SK-N-SH (cell line): Measurements from ENCODE around the gene AHNAK. TPM values are rescaled to one million over a fixed set of nuclear protein-coding genes. Genes with fewer than 3 reads are reported as not detected.

ENCODE experiments used
- CTCF ChIA-PET: fragments of 300-600, 350-600 bp; formaldehyde crosslinking; extraction: SDS; loops from one replicate; lab custom pipeline; 2021; lab: Yijun Ruan, JAX
- POLR2A ChIA-PET: fragments of 350-600 bp; sonication (Branson Sonifier 250); formaldehyde crosslinking; extraction: SDS; loops from one replicate; lab custom pipeline; 2020; ENCODE audit warnings: antibody characterized with exemption, inconsistent platforms; lab: Yijun Ruan, JAX
- DNase-seq: peaks from one replicate; pipeline ENCODE4 v3.0.0; 2012
- H2AFZ ChIP-seq: fragments of 200-600 bp; sonication (generic); 2 replicates; pipeline ENCODE4 v1.8.1; 2016; ENCODE audit warnings: antibody characterized with exemption, mild to moderate bottlenecking, low read depth
- H3F3A ChIP-seq: fragments of 200-600 bp; sonication (generic); replicated peaks from 2 replicates; pipeline ENCODE3; 2016; ENCODE audit warnings: antibody characterized with exemption, mild to moderate bottlenecking; ENCODE audit not compliant: insufficient read depth
- H3K27ac ChIP-seq, 2 experiments: fragments of 200-500 bp in 1 of 2; fragments of 200-600 bp in 1 of 2; sonication (Bioruptor generic) in 1 of 2; sonication (generic), shearing (Covaris generic) in 1 of 2; 2 replicates each; pipeline versions ENCODE4 v1.5.1 to v1.6.1; 2014 to 2016; ENCODE audit warnings: low read depth in 2 of 2, inconsistent platforms in 1 of 2, low read length in 1 of 2, mild to moderate bottlenecking in 1 of 2, mixed read lengths in 1 of 2
- H3K27me3 ChIP-seq: fragments of 200-600 bp; sonication (generic), shearing (Covaris generic); 2 replicates; pipeline ENCODE4 v1.6.1; 2016; ENCODE audit warnings: mixed run types; ENCODE audit not compliant: insufficient read depth
- H3K36me3 ChIP-seq, 2 experiments: fragments of 200-500 bp in 1 of 2; fragments of 200-600 bp in 1 of 2; sonication (Bioruptor generic) in 1 of 2; sonication (generic) in 1 of 2; replicated peaks in 1 of 2; 2 replicates each; pipeline versions ENCODE3 to v1.5.1; 2014 to 2016; ENCODE audit warnings: low read length in 1 of 2, mild to moderate bottlenecking in 1 of 2; ENCODE audit not compliant: insufficient read depth in 2 of 2, control insufficient read depth in 1 of 2
- H3K4me1 ChIP-seq, 2 experiments: fragments of 200-500 bp in 1 of 2; fragments of 200-600 bp in 1 of 2; sonication (Bioruptor generic) in 1 of 2; sonication (generic), shearing (Covaris generic) in 1 of 2; 2 replicates each; pipeline versions ENCODE4 v1.5.1 to v1.6.1; 2014 to 2016; ENCODE audit warnings: low read depth in 1 of 2, low read length in 1 of 2, mixed run types in 1 of 2; ENCODE audit not compliant: insufficient read depth in 2 of 2, control insufficient read depth in 1 of 2
- H3K4me2 ChIP-seq: fragments of 200-600 bp; sonication (generic), shearing (Covaris generic); 2 replicates; pipeline ENCODE4 v1.6.1; 2017; ENCODE audit warnings: mixed run types
- H3K4me3 ChIP-seq, 2 experiments: fragments of 200-500 bp in 1 of 2; fragments of 200-600 bp in 1 of 2; sonication (Bioruptor generic) in 1 of 2; sonication (generic), shearing (Covaris generic) in 1 of 2; 2 replicates each; pipeline versions ENCODE4 v1.5.1 to v1.8.1; 2014 to 2016; ENCODE audit warnings: low read depth in 2 of 2, inconsistent platforms in 1 of 2, low read length in 1 of 2, mild to moderate bottlenecking in 1 of 2, mixed read lengths in 1 of 2, moderate library complexity in 1 of 2
- H3K79me2 ChIP-seq: fragments of 200-600 bp; sonication (generic); 2 replicates; pipeline ENCODE4 v1.8.1; 2017; ENCODE audit warnings: mild to moderate bottlenecking; ENCODE audit not compliant: insufficient read depth
- H3K9ac ChIP-seq: fragments of 200-600 bp; sonication (generic); 2 replicates; pipeline ENCODE4 v1.6.1; 2017; ENCODE audit warnings: mixed run types
- H3K9me2 ChIP-seq: fragments of 200-600 bp; sonication (generic); 2 replicates; pipeline ENCODE4 v1.6.1; 2017; ENCODE audit warnings: mixed run types
- H3K9me3 ChIP-seq: fragments of 200-600 bp; sonication (generic); 2 replicates; pipeline ENCODE4 v1.6.1; 2017; ENCODE audit warnings: mixed run types, mild to moderate bottlenecking, moderate library complexity
- H4K20me1 ChIP-seq: fragments of 200-600 bp; sonication (generic); 2 replicates; pipeline ENCODE4 v1.6.1; 2017; ENCODE audit warnings: mild to moderate bottlenecking, mixed run types; ENCODE audit not compliant: insufficient read depth
- ELF1 ChIP-seq: IDR thresholded peaks from 2 replicates; pipeline ENCODE4 v1.4.0; 2012
- EP300 ChIP-seq, 2 experiments: IDR thresholded peaks; 2 replicates each; pipeline versions ENCODE4 v1.4.0 to v1.6.1; 2012; ENCODE audit warnings: borderline replicate concordance in 1 of 2, low read depth in 1 of 2, low read length in 1 of 2
- FOXJ3 ChIP-seq: sonication (generic); formaldehyde crosslinking; IDR thresholded peaks from 2 replicates; pipeline ENCODE4 v1.5.1; 2020; ENCODE audit warnings: mild to moderate bottlenecking, missing genetic modification reagents
- FOXM1 ChIP-seq: IDR thresholded peaks from 2 replicates; pipeline ENCODE4 v1.4.0; 2012; ENCODE audit warnings: low read depth, mild to moderate bottlenecking
- GABPA ChIP-seq: IDR thresholded peaks from 2 replicates; pipeline ENCODE4 v1.4.0; 2012; ENCODE audit warnings: low read depth, mild to moderate bottlenecking
- NRF1 ChIP-seq: IDR thresholded peaks from 2 replicates; pipeline ENCODE4 v1.6.1; 2012; ENCODE audit warnings: low read depth, mild to moderate bottlenecking, low read length
- POLR2AphosphoS5 ChIP-seq: IDR thresholded peaks from 2 replicates; pipeline ENCODE4 v1.6.1; 2012; ENCODE audit warnings: low read depth, low read length
- RAD21 ChIP-seq: IDR thresholded peaks from 2 replicates; pipeline ENCODE4 v1.6.1; 2012; ENCODE audit warnings: mild to moderate bottlenecking, low read length
- SIN3A ChIP-seq: IDR thresholded peaks from 2 replicates; pipeline ENCODE4 v1.6.1; 2012; ENCODE audit warnings: low read depth, mild to moderate bottlenecking, low read length, moderate library complexity, borderline replicate concordance
- TAF1 ChIP-seq: IDR thresholded peaks from 2 replicates; pipeline ENCODE4 v1.6.1; 2012; ENCODE audit warnings: low read depth, mild to moderate bottlenecking, low read length, moderate library complexity, borderline replicate concordance
- TCF12 ChIP-seq: IDR thresholded peaks from 2 replicates; pipeline ENCODE4 v1.4.0; 2012
- TEAD4 ChIP-seq: IDR thresholded peaks from 2 replicates; pipeline ENCODE4 v1.4.0; 2012; ENCODE audit warnings: mild to moderate bottlenecking, borderline replicate concordance; ENCODE audit not compliant: insufficient read depth
- WGBS: methylation state at CpG from one replicate; pipeline ENCODE4 v1.1.6; 2017; ENCODE audit warnings: low lambda C conversion rate; 5-methylcytosine and 5-hydroxymethylcytosine counted together
- polyA plus RNA-seq, 3 experiments: library from polyadenylated mRNA; depleted of rRNA; stranded (reverse); fragments of >200 nt; gene quantifications; 2 replicates each; pipeline ENCODE4 v1.2.3, GENCODE V29; 2012
- TF ChIP-seq, protein P1 (sequence below): fragments of 150-350 bp; IDR thresholded peaks from 2 replicates; pipeline ENCODE4 v1.6.1; 2016; ENCODE audit warnings: mild to moderate bottlenecking, low read depth, low read length
- TF ChIP-seq, protein P2 (sequence below): IDR thresholded peaks from 2 replicates; pipeline ENCODE4; 2012
- TF ChIP-seq, protein P3 (sequence below): IDR thresholded peaks from 2 replicates; pipeline ENCODE4 v1.4.0; 2012; ENCODE audit warnings: low read depth, borderline replicate concordance

The AHNAK gene
- polyA plus RNA-seq, 1 of the 3 experiments (the other 2 are of a cell fraction): 57.8 TPM

DNA sequence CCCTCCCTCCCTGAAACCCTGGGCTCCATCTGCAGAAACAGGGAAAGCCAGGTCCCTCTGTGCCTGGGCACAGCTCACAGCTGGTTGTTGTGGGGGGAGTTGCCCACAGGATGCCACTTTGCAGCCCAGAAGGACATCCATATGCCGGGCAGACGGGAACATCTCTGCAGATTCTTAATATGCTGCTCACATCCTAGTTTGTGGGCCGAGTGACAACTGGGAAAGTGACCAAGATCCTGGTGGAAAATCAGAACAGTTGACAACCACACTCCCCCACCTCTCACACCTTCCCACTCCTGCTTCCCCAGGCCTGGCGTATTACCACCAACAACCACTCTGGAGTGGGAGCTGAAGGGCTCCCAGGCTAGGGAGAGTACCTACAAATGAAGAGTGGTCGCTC, 135.1 kb downstream of the AHNAK start:
- Histone ChIP-seq H3K4me1 (peaks cover 0 to 22% of the 10 kb centered on the region in 2 experiments; a peak in 1 of 4 replicates), H3K9me2 (no peaks in the 10 kb centered on the region), H3K9ac (no peak overlapping the region), H3K79me2 (no peaks in the 10 kb centered on the region), H3K27ac (no peak overlapping the region; a peak in 1 of 4 replicates), H3K4me2 (no peak overlapping the region), H3K4me3 (no peak overlapping the region)
- no peak for DNase-seq
- ChIA-PET POLR2A (interaction anchor here (0.7 kb wide), 2 partner anchors 33 to 253 kb away, joined by 3 to 6 read pairs; no protein-coding TSS in a partner anchor), CTCF (interaction anchor here (0.9 to 3.8 kb wide), 7 partner anchors 10 to 149 kb away, joined by 3 to 18 read pairs (median 5); no protein-coding TSS in a partner anchor)
- TF ChIP-seq FOXJ3 (CRISPR knock-in tag): no peak
- TF ChIP-seq, protein P1, sequence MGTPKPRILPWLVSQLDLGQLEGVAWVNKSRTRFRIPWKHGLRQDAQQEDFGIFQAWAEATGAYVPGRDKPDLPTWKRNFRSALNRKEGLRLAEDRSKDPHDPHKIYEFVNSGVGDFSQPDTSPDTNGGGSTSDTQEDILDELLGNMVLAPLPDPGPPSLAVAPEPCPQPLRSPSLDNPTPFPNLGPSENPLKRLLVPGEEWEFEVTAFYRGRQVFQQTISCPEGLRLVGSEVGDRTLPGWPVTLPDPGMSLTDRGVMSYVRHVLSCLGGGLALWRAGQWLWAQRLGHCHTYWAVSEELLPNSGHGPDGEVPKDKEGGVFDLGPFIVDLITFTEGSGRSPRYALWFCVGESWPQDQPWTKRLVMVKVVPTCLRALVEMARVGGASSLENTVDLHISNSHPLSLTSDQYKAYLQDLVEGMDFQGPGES: no peak
- TF ChIP-seq POLR2AphosphoS5: no peak
- TF ChIP-seq, all 33 proteins: peak for 0
- Histone ChIP-seq H3K9me3 (no peaks in the 10 kb centered on the region), H3F3A (no peaks in the 10 kb centered on the region), H2AFZ (no peak overlapping the region), H3K36me3 (no peaks in the 10 kb centered on the region), H4K20me1 (no peaks in the 10 kb centered on the region), H3K27me3 (no peaks in the 10 kb centered on the region)
- WGBS: 88% methylated on average over 2 of the region's 5 CpGs

DNA sequence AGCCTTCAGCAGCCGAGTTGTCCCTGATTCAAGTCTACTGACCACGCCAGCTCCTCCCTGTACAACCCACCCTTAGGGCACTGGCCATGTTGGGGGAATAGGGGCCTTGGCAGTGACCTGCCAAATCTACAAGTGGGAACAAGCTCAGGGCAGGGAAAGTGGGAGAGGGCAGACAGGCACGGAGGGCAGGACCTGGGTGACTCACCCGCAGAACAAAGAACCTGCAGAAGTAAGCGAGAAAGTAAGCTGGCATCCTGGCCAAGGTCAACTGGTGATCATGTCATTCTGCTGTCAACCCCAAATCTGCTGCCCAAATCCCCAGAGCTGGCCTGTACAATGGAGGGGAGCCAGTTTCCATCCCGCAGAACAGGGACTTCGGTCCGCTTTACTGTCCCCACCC, 135.6 kb downstream of the AHNAK start:
- Histone ChIP-seq H2AFZ (no peak overlapping the region), H3K4me1 (peaks cover 0 to 22% of the 10 kb centered on the region in 2 experiments; a peak in 1 of 4 replicates), H3K4me3 (no peak overlapping the region), H3K9me3 (no peaks in the 10 kb centered on the region), H3K79me2 (no peaks in the 10 kb centered on the region), H3K36me3 (no peaks in the 10 kb centered on the region), H3K27me3 (no peaks in the 10 kb centered on the region), H3F3A (no peaks in the 10 kb centered on the region), H4K20me1 (no peaks in the 10 kb centered on the region), H3K27ac (no peak overlapping the region), H3K9ac (no peak overlapping the region), H3K9me2 (no peaks in the 10 kb centered on the region), H3K4me2 (no peak overlapping the region)
- TF ChIP-seq TAF1: no peak
- no peak for TF ChIP-seq TEAD4
- TF ChIP-seq EP300 (IDR thresholded peaks at IDR 0.05; ENCODE audit: borderline replicate concordance in 1 of 2, low read depth in 1 of 2, low read length in 1 of 2): no peak
- ChIA-PET POLR2A (interaction anchor here (0.7 kb wide), 1 partner anchor 33 kb away, joined by 3 read pairs; no protein-coding TSS in a partner anchor), CTCF (interaction anchor here (1.1 to 3.8 kb wide), 6 partner anchors 9 to 149 kb away, joined by 3 to 18 read pairs (median 8); no protein-coding TSS in a partner anchor)
- 78% methylated on average over 6 of the region's 8 CpGs for WGBS
- DNase-seq: no peak

DNA sequence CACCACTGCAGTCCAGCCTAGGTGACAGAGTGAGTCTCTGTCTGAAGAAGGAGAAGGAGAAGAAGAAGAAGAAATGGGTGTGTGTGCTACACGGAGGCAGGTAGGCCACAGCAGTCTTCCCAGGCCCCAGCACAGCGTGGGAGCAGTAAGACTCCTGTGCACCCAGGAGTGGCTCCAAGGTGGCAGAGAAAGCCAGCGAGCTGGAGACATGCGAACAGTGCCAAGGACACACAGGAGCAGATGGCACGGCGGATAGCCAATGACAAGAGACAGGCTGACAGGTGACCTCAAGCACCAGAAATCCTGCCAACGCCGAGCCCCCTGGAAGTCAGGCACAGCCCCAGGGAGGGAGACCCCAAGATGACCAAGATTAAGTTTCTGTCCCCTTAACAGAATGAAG, 136.8 kb downstream of the AHNAK start:
- Histone ChIP-seq H3K27ac (no peak overlapping the region), H3F3A (no peaks in the 10 kb centered on the region), H3K36me3 (no peaks in the 10 kb centered on the region), H3K4me1 (peaks cover 0 to 22% of the 10 kb centered on the region in 2 experiments; a peak in 1 of 4 replicates), H3K9me2 (no peaks in the 10 kb centered on the region), H3K27me3 (no peaks in the 10 kb centered on the region), H3K4me2 (no peak overlapping the region), H3K9ac (no peak overlapping the region), H2AFZ (no peak overlapping the region), H4K20me1 (no peaks in the 10 kb centered on the region), H3K4me3 (no peak overlapping the region), H3K79me2 (no peaks in the 10 kb centered on the region), H3K9me3 (no peaks in the 10 kb centered on the region)
- CTCF ChIA-PET: interaction anchor here (1.0 to 3.8 kb wide), 5 partner anchors 14 to 133 kb away, joined by 4 to 18 read pairs (median 10); no protein-coding TSS in a partner anchor
- POLR2A ChIA-PET: interaction anchor here (1.1 kb wide), 1 partner anchor 182 kb away, joined by 4 read pairs; the partner anchor contains the start of gene TUT1
- DNase-seq: no peak
- TF ChIP-seq TCF12 (no peak), SIN3A (no peak), ELF1 (no peak), NRF1 (no peak), GABPA (no peak), POLR2AphosphoS5 (no peak), TAF1 (no peak), RAD21 (no peak), FOXM1 (no peak)
- TF ChIP-seq, protein P2, sequence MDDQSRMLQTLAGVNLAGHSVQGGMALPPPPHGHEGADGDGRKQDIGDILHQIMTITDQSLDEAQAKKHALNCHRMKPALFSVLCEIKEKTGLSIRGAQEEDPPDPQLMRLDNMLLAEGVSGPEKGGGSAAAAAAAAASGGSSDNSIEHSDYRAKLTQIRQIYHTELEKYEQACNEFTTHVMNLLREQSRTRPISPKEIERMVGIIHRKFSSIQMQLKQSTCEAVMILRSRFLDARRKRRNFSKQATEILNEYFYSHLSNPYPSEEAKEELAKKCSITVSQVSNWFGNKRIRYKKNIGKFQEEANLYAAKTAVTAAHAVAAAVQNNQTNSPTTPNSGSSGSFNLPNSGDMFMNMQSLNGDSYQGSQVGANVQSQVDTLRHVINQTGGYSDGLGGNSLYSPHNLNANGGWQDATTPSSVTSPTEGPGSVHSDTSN: no peak
- TF ChIP-seq, protein P1: no peak
- TF ChIP-seq, protein P3, sequence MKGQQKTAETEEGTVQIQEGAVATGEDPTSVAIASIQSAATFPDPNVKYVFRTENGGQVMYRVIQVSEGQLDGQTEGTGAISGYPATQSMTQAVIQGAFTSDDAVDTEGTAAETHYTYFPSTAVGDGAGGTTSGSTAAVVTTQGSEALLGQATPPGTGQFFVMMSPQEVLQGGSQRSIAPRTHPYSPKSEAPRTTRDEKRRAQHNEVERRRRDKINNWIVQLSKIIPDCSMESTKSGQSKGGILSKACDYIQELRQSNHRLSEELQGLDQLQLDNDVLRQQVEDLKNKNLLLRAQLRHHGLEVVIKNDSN: no peak
- 94% methylated on average over 8 of the region's 8 CpGs for WGBS
